ENCODE data around the gene HEXIM2. TPM values are rescaled to one million over a fixed set of nuclear protein-coding genes. Genes with fewer than 3 reads are reported as not detected.

HEXIM2 gene
- total and polyA plus RNA-seq, 2 experiments from 2014 or later, result 9.0 to 9.5 TPM

DNA sequence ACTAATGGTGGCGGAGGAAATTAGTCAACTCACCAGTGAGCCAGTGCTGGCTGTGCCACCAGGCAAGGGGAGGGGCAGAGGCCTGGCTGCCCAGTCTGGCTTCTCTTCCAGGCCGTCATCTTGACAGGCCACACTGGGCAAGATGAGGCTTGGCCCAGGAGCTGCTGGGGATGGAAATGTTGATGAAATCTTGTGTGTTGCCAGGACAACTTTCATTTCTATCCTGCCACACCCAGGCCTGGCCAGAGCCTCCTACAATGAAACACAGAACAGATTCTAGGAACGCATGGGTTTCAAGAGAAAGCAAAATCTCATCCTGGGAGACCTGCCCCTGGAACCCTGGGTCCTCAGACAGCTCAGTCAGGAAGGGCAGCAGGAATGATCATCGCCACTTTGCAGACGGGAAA is 9.3 kb downstream of the HEXIM2 start:
- H3K4me1 ChIP-seq (ENCODE audit: insufficient read depth), result peaks cover 31% of the 10 kb centered on the region
- no peak for DNase-seq (ENCODE audit: low spot score)
- H3K4me1 Mint-ChIP-seq, result peaks cover 36% of the 10 kb centered on the region
- peak overlapping the region; percentile 53; the same call in 1 of the 3 replicates for H3K4me3 Mint-ChIP-seq
- H3K27ac Mint-ChIP-seq, result peak overlapping the region; percentile 96
- peak overlapping the region; percentile 97 for H3K27ac ChIP-seq (ENCODE audit: low read depth)
- H3K36me3 ChIP-seq (ENCODE audit: insufficient read depth), result no peaks in the 10 kb centered on the region
- H3K9me3 Mint-ChIP-seq, result no peaks in the 10 kb centered on the region
- H3K27me3 ChIP-seq (ENCODE audit: insufficient read depth), result no peaks in the 10 kb centered on the region
- H2AFZ ChIP-seq, result no peak overlapping the region
- H3F3A ChIP-seq (replicated peaks; ENCODE audit: low read depth), result 0 out of 2 replicates have a peak, but pooled peaks cover 8% of the 10 kb centered on the region
- H3K9me2 ChIP-seq (ENCODE audit: insufficient read depth), result no peaks in the 10 kb centered on the region
- no peak for ATAC-seq
- H4K20me1 ChIP-seq (replicated peaks; ENCODE audit: insufficient read depth), result no peaks in the 10 kb centered on the region
- no peak overlapping the region; the same call in 1 of the 2 replicates for H3K4me3 ChIP-seq
- peaks cover 17% of the 10 kb centered on the region for H3K27me3 Mint-ChIP-seq (ENCODE audit: insufficient read depth, low read depth, poor library complexity)
- H3K4me2 ChIP-seq, result peak overlapping the region; percentile 77
- H3K79me2 ChIP-seq (replicated peaks; ENCODE audit: insufficient read depth), result no peaks in the 10 kb centered on the region
- TF ChIP-seq CTCF (conservative IDR thresholded peaks at IDR 0.05; ENCODE audit: low read depth in 2 of 2), result no peak
- no peak for TF ChIP-seq ZNF462 (CRISPR knock-in tag; IDR thresholded peaks at IDR 0.05)
- no peak for TF ChIP-seq EZH2phosphoT487 (IDR thresholded peaks at IDR 0.05; ENCODE audit: unreplicated experiment)
- no peak for TF ChIP-seq REST (IDR thresholded peaks at IDR 0.05; ENCODE audit: unreplicated experiment)
- peaks cover 25% of the 10 kb centered on the region for H3K36me3 Mint-ChIP-seq (ENCODE audit: low read depth)

All from GM23338 (cell line).